K562 (cell line): ENCODE data around the gene ZNF343. TPM values are rescaled to one million over a fixed set of nuclear protein-coding genes. Genes with fewer than 3 reads are reported as not detected.
A peak's percentile ranks its signal among the peaks of the same experiment; 100 is the strongest.

Experiments
- BRCA1 ChIP-seq, 2 experiments: fragments of 450-650 bp in 1 of 2; sonication (generic) in 1 of 2; formaldehyde crosslinking in 1 of 2; IDR thresholded peaks; 2 replicates each; pipeline versions ENCODE4 v1.5.0 to v1.6.1; 2017 to 2020; ENCODE audit warnings: mild to moderate bottlenecking in 1 of 2, missing genetic modification reagents in 1 of 2
- CXXC5 ChIP-seq: fragments of 250-450 bp; sonication (Bioruptor Pico); IDR thresholded peaks from 2 replicates; pipeline ENCODE4 v1.8.0; 2022; ENCODE audit warnings: inconsistent platforms, mild to moderate bottlenecking, moderate library complexity
- ELF2 ChIP-seq: fragments of 250-450 bp; sonication (Bioruptor Pico); IDR thresholded peaks from 2 replicates; pipeline ENCODE4 v1.5.0; 2021; ENCODE audit warnings: mild to moderate bottlenecking
- ESRRA ChIP-seq: fragments of 450-650 bp; IDR thresholded peaks from 2 replicates; pipeline ENCODE4 v1.6.1; 2014; ENCODE audit warnings: low read depth, mild to moderate bottlenecking, moderate library complexity, borderline replicate concordance
- GTF2B ChIP-seq: IDR thresholded peaks from 2 replicates; pipeline ENCODE4 v1.6.1; 2011; ENCODE audit not compliant: insufficient read length; ENCODE audit errors: extremely low read depth
- KHSRP ChIP-seq: fragments of 450-650 bp; IDR thresholded peaks from 2 replicates; pipeline ENCODE4 v1.6.1; 2017
- NBN ChIP-seq: fragments of 450-650 bp; IDR thresholded peaks from 2 replicates; pipeline ENCODE4 v1.6.1; 2016; ENCODE audit warnings: low read depth, mild to moderate bottlenecking
- RB1 ChIP-seq: fragments of 450-650 bp; IDR thresholded peaks from 2 replicates; pipeline ENCODE4 v1.6.1; 2017; ENCODE audit warnings: low read depth, mild to moderate bottlenecking
- TCF3 ChIP-seq: sonication (generic); formaldehyde crosslinking; IDR thresholded peaks from 2 replicates; pipeline ENCODE4 v1.4.0; 2020; ENCODE audit warnings: mild to moderate bottlenecking, missing genetic modification reagents
- TEAD2 ChIP-seq: fragments of 450-650 bp; IDR thresholded peaks from 2 replicates; pipeline ENCODE4 v1.6.1; 2016; ENCODE audit warnings: missing genetic modification characterization, control low read depth, missing compliant biosample characterization
- ZBTB40 ChIP-seq, 2 experiments: fragments of 450-650 bp in 1 of 2; sonication (generic) in 1 of 2; formaldehyde crosslinking in 1 of 2; IDR thresholded peaks; 2 replicates each; pipeline versions ENCODE4 v1.7.1 to v1.9.0; 2016 to 2022; ENCODE audit warnings: inconsistent platforms in 1 of 2, mild to moderate bottlenecking in 1 of 2, missing genetic modification reagents in 1 of 2
- ZC3H4 ChIP-seq: sonication (generic); formaldehyde crosslinking; IDR thresholded peaks from 2 replicates; pipeline ENCODE4 v1.9.0; 2021; ENCODE audit warnings: missing genetic modification reagents, borderline replicate concordance
- ZNF175 ChIP-seq: fragments of 200-800 bp; sonication (Bioruptor generic); IDR thresholded peaks from 2 replicates; pipeline ENCODE4 v1.6.1; 2016; ENCODE audit warnings: low read depth, mild to moderate bottlenecking, missing genetic modification characterization, missing compliant biosample characterization
- ZNF511 ChIP-seq: sonication (generic); formaldehyde crosslinking; IDR thresholded peaks from 2 replicates; pipeline ENCODE4 v1.8.0; 2022; ENCODE audit warnings: mild to moderate bottlenecking, missing genetic modification reagents
- polyA plus RNA-seq, 8 experiments: library from polyadenylated mRNA; depleted of rRNA in 4 of 8; stranded (reverse) in 5 of 8; unstranded in 3 of 8; fragments of >200 nt; fragmentation: Nextera tagmentation in 2 of 8; fragmentation: Illumina TruSeq in 1 of 8; extraction: Ambion mirVana in 2 of 8; extraction: Trizol in 1 of 8; gene quantifications; 2 replicates each; pipeline versions ENCODE4 v1.2.1 to v1.2.3, GENCODE V29; 2011 to 2014; ENCODE audit warnings: inconsistent platforms in 1 of 8, missing spikeins in 1 of 8
- total RNA-seq, 7 experiments: library from RNA; depleted of rRNA in 6 of 7; stranded (reverse); fragments of >200 nt in 6 of 7; fragmentation: Illumina TruSeq in 2 of 7; extraction: Trizol in 2 of 7; gene quantifications; 2 replicates each; pipeline versions ENCODE4 v1.2.1 to v1.2.3, GENCODE V29; 2011 to 2021; ENCODE audit warnings: low replicate concordance in 1 of 7

ZNF343 gene
- total and polyA plus RNA-seq, 9 of the 15 experiments (the other 6 are each of a cell fraction or from before 2014, with no cell fraction given), result 1.4 to 9.8 (median 6.4) TPM

- TF ChIP-seq ZBTB40 (IDR thresholded peaks at IDR 0.05) (peak; percentile 100), ZBTB40 (CRISPR knock-in tag; IDR thresholded peaks at IDR 0.05) (no peak), NBN (peak; percentile 48; the same call in 1 of the 2 replicates), TCF3 (CRISPR knock-in tag) (peak; percentile 39), ZNF175 (CRISPR knock-in tag) (no peak), ZC3H4 (CRISPR knock-in tag) (no peak), RB1 (peak; percentile 99), BRCA1 (IDR thresholded peaks at IDR 0.05) (no peak), BRCA1 (CRISPR knock-in tag; IDR thresholded peaks at IDR 0.05) (no peak), KHSRP (no peak), ELF2 (CRISPR knock-in tag) (peak; percentile 52; the same call in 1 of the 2 replicates), TEAD2 (tag) (no peak), CXXC5 (CRISPR knock-in tag) (peak; percentile 71), GTF2B (peak; percentile 62), ESRRA (peak; percentile 51; the same call in 1 of the 2 replicates), ZNF511 (CRISPR knock-in tag) (peak; percentile 82)
Observed at GRCh38 chr20:2470423-2471193, 38.1 kb downstream of the ZNF343 start, which contains the start of gene SNRPB (continued).
